ENCODE data around the gene GSTT2. TPM values are rescaled to one million over a fixed set of nuclear protein-coding genes. Genes with fewer than 3 reads are reported as not detected.
"Not testable (repeated sequence)": the region's sequence is repeated elsewhere in the genome, so short reads cannot be mapped to it uniquely, and the experiment has no call there.

The GSTT2 gene
- total RNA-seq, 1 donor from 2014 or later = 0.18 TPM

GRCh38 chr22:23971927-23972326, 8.0 kb upstream of the GSTT2 start:
- intact Hi-C loops (cut with micrococcal nuclease) = not testable (repeated sequence)

- intact Hi-C loops (cut with micrococcal nuclease) = not testable (repeated sequence)
Observed at GRCh38 chr22:23974345-23974744, 5.6 kb upstream of the GSTT2 start, which contains the start of gene DDT. DDT (minus strand) TSS chr22:23974441; CDS start chr22:23974414, 27 bp downstream.

- intact Hi-C loops (cut with micrococcal nuclease) = not testable (repeated sequence)
Observed at GRCh38 chr22:23974836-23975352, 5.0 kb upstream of the GSTT2 start.

- intact Hi-C loops (cut with micrococcal nuclease) = not testable (repeated sequence)
Observed at GRCh38 chr22:23977304-23977703, 2.6 kb upstream of the GSTT2 start.

- intact Hi-C loops (cut with micrococcal nuclease) = loop anchor here (10.0 kb wide), 1 partner anchor 264 kb away; the partner anchor contains the start of gene GGT5
Observed at GRCh38 chr22:23980567-23980966, 633 bp downstream of the GSTT2 start.

GRCh38 chr22:23984430-23984829, 4.5 kb downstream of the GSTT2 start:
- intact Hi-C loops (cut with micrococcal nuclease) = loop anchor here (10.0 kb wide), 1 partner anchor 260 kb away; the partner anchor contains the start of gene GGT5

- intact Hi-C loops (cut with micrococcal nuclease) = loop anchor here (10.0 kb wide), 1 partner anchor 259 kb away; the partner anchor contains the start of gene GGT5
Observed at GRCh38 chr22:23986089-23986488, 6.2 kb downstream of the GSTT2 start.

- intact Hi-C loops (cut with micrococcal nuclease) = loop anchor here (10.0 kb wide), 1 partner anchor 258 kb away; the partner anchor contains the start of gene GGT5
Observed at GRCh38 chr22:23986538-23987178, 6.7 kb downstream of the GSTT2 start.

GRCh38 chr22:23989583-23990244, 9.8 kb downstream of the GSTT2 start:
- intact Hi-C loops (cut with micrococcal nuclease) = loop anchor here (10.0 kb wide), 2 partner anchors 45 to 255 kb away; partner anchors contain the start of gene GGT5

- intact Hi-C loops (cut with micrococcal nuclease) = loop anchor here (10.0 kb wide), 1 partner anchor 48 kb away; no protein-coding TSS in a partner anchor
Observed at GRCh38 chr22:23993080-23993479, 13.1 kb downstream of the GSTT2 start.

GRCh38 chr22:23993581-23994177, 13.7 kb downstream of the GSTT2 start:
- intact Hi-C loops (cut with micrococcal nuclease) = loop anchor here (10.0 kb wide), 1 partner anchor 49 kb away; no protein-coding TSS in a partner anchor

- intact Hi-C loops (cut with micrococcal nuclease) = loop anchor here (10.0 kb wide), 1 partner anchor 52 kb away; no protein-coding TSS in a partner anchor
Observed at GRCh38 chr22:23997092-23997491, 17.2 kb downstream of the GSTT2 start.

GRCh38 chr22:23999779-24000178, 19.8 kb downstream of the GSTT2 start:
- intact Hi-C loops (cut with micrococcal nuclease) = loop anchor here (10.0 kb wide), 1 partner anchor 55 kb away; no protein-coding TSS in a partner anchor

GRCh38 chr22:24001314-24001713, 21.4 kb downstream of the GSTT2 start:
- intact Hi-C loops (cut with micrococcal nuclease) = no loop called here

GRCh38 chr22:24002272-24002671, 22.3 kb downstream of the GSTT2 start:
- intact Hi-C loops (cut with micrococcal nuclease) = no loop called here

GRCh38 chr22:24002851-24003250, 22.9 kb downstream of the GSTT2 start:
- intact Hi-C loops (cut with micrococcal nuclease) = no loop called here

GRCh38 chr22:24003887-24004286, 24.0 kb downstream of the GSTT2 start:
- intact Hi-C loops (cut with micrococcal nuclease) = no loop called here

GRCh38 chr22:24005201-24005600, 25.3 kb downstream of the GSTT2 start, which contains the start of gene GSTT4:
GSTT4 (minus strand) TSS chr22:24005453; CDS start chr22:24005356, 97 bp downstream.
- intact Hi-C loops (cut with micrococcal nuclease) = no loop called here

- intact Hi-C loops (cut with micrococcal nuclease) = no loop called here
Observed at GRCh38 chr22:24006207-24006913, 26.4 kb downstream of the GSTT2 start.

- intact Hi-C loops (cut with micrococcal nuclease) = no loop called here
Observed at GRCh38 chr22:24006914-24007214, 26.9 kb downstream of the GSTT2 start.
